Activated naive CD4-positive, alpha-beta T cell treated with anti-CD3 and anti-CD28 coated beads, Interleukin-2, amount 10 ng/mL, durations not matched to agents 7 days and 5 days (primary cell): ENCODE results near the gene XIRP1.

Experiments used
- CTCF ChIA-PET: fragments of 350-600 bp; sonication (Branson Sonifier 250); formaldehyde crosslinking; loops from one replicate; lab custom pipeline; 2021; ENCODE audit warnings: antibody characterized with exemption; lab: Charles Lee
- DNase-seq: peaks from one replicate; pipeline ENCODE4 v3.0.0-alpha.2; 2020
- H3K27ac Mint-ChIP-seq: one replicate; pipeline ENCODE4 v1.8.0; 2021; ENCODE audit warnings: mild to moderate bottlenecking, moderate library complexity, mixed read lengths
- H3K27me3 Mint-ChIP-seq: one replicate; pipeline ENCODE4 v1.8.0; 2021; ENCODE audit warnings: mild to moderate bottlenecking, mixed read lengths
- H3K36me3 Mint-ChIP-seq: one replicate; pipeline ENCODE4 v1.8.0; 2021; ENCODE audit warnings: mixed read lengths
- H3K4me1 Mint-ChIP-seq: one replicate; pipeline ENCODE4 v1.8.0; 2021; ENCODE audit warnings: mixed read lengths
- H3K4me3 Mint-ChIP-seq: one replicate; pipeline ENCODE4 v1.8.0; 2021; ENCODE audit warnings: mild to moderate bottlenecking, moderate library complexity, mixed read lengths
- H3K9me3 Mint-ChIP-seq: one replicate; pipeline ENCODE4 v1.8.0; 2021; ENCODE audit warnings: mixed read lengths

Gene XIRP1

GRCh38 chr3:39135170-39135805, 57.1 kb downstream of the XIRP1 start:
- no peak overlapping the region for H3K27ac Mint-ChIP-seq
- peaks cover 7% of the 10 kb centered on the region for H3K27me3 Mint-ChIP-seq
- no peaks in the 10 kb centered on the region for H3K9me3 Mint-ChIP-seq
- H3K4me1 Mint-ChIP-seq = peaks cover 5% of the 10 kb centered on the region
- H3K36me3 Mint-ChIP-seq = no peaks in the 10 kb centered on the region
- DNase-seq = no peak
- H3K4me3 Mint-ChIP-seq = no peak overlapping the region
- CTCF ChIA-PET = interaction anchor here (1.0 to 1.7 kb wide), 2 partner anchors 8 kb away, joined by 3 to 7 read pairs; no protein-coding TSS in a partner anchor

- H3K4me3 Mint-ChIP-seq = no peak overlapping the region
- H3K27ac Mint-ChIP-seq = no peak overlapping the region
- H3K4me1 Mint-ChIP-seq = peaks cover 5% of the 10 kb centered on the region
- peaks cover 7% of the 10 kb centered on the region for H3K27me3 Mint-ChIP-seq
- CTCF ChIA-PET = interaction anchor here (1.0 kb wide), 1 partner anchor 7 kb away, joined by 3 read pairs; no protein-coding TSS in a partner anchor
- H3K36me3 Mint-ChIP-seq = no peaks in the 10 kb centered on the region
- no peak for DNase-seq
- H3K9me3 Mint-ChIP-seq = no peaks in the 10 kb centered on the region
Measured at GRCh38 chr3:39134305-39134704, 58.1 kb downstream of the XIRP1 start.

GRCh38 chr3:39133822-39134221, 58.6 kb downstream of the XIRP1 start:
- Mint-ChIP-seq H3K27me3 (peaks cover 7% of the 10 kb centered on the region), H3K36me3 (no peaks in the 10 kb centered on the region), H3K4me3 (no peak overlapping the region), H3K9me3 (no peaks in the 10 kb centered on the region), H3K4me1 (peaks cover 7% of the 10 kb centered on the region), H3K27ac (no peak overlapping the region)
- CTCF ChIA-PET = interaction anchor here (0.5 to 1.1 kb wide), 2 partner anchors 10 to 156 kb away, joined by 3 read pairs; no protein-coding TSS in a partner anchor
- no peak for DNase-seq
